GM12878 (cell line): ENCODE data around the gene PPP1R9B. TPM values are rescaled to one million over a fixed set of nuclear protein-coding genes. Genes with fewer than 3 reads are reported as not detected.

Experiments used
- ATAC-seq: fragments of 200-7000 bp; cut with Tn5 transposase; 3 replicates; pipeline ENCODE4 v1.9.1; 2020; ENCODE audit warnings: mild to moderate bottlenecking, moderate library complexity
- BruUV-seq: library from RNA; stranded (reverse); fragments of 400-500 nt; replicated peaks from 2 replicates; lab custom pipeline; 2021; lab: Mats Ljungman, UMichigan
- CTCF ChIA-PET: fragments of 300-600 bp; sonication (Branson Sonifier 250); formaldehyde crosslinking; extraction: SDS; loops from one replicate; lab custom pipeline; 2021; ENCODE audit warnings: inconsistent platforms; lab: Yijun Ruan, JAX
- POLR2A ChIA-PET: fragments of 350-600 bp; formaldehyde crosslinking; extraction: SDS; loops from one replicate; lab custom pipeline; 2021; ENCODE audit warnings: inconsistent platforms; lab: Charles Lee
- RAD21 ChIA-PET: fragments of 300-600 bp; sonication (Branson Sonifier 250); formaldehyde crosslinking; loops from one replicate; lab custom pipeline; 2023; ENCODE audit warnings: antibody characterized with exemption; ENCODE audit not compliant: unreplicated experiment; lab: Charles Lee
- SMC1A ChIA-PET: fragments of 300-600 bp; sonication (Branson Sonifier 250); formaldehyde crosslinking; loops from one replicate; lab custom pipeline; 2023; ENCODE audit not compliant: unreplicated experiment, uncharacterized antibody; lab: Charles Lee
- DNase-seq: peaks from one replicate; pipeline ENCODE4 v3.0.0-alpha.2; 2011; ENCODE audit warnings: low read depth, low spot score
- FAIRE-seq: peaks from 3 replicates; lab custom pipeline; 2011; peaks lifted over from hg19 to GRCh38; lab: Jason Lieb, UNC
- H2AFZ ChIP-seq: 2 replicates; pipeline ENCODE4 v1.6.0; 2011; ENCODE audit warnings: low read depth, low read length, control low read depth; ENCODE audit not compliant: control insufficient read depth
- H3K27ac ChIP-seq: 2 replicates; pipeline ENCODE4 v1.5.1; 2011; ENCODE audit warnings: control low read depth; ENCODE audit not compliant: control insufficient read depth, insufficient read depth
- H3K27me3 ChIP-seq, 2 experiments: replicated peaks in 1 of 2; 2 replicates each; pipeline versions ENCODE4 v1.6.0 to v1.6.1; 2011; ENCODE audit warnings: low read length in 1 of 2; ENCODE audit not compliant: control insufficient read depth in 2 of 2, insufficient read depth in 2 of 2
- H3K36me3 ChIP-seq, 2 experiments: 2 replicates each; pipeline ENCODE4 v1.5.1; 2011; ENCODE audit warnings: low read length in 1 of 2; ENCODE audit not compliant: control insufficient read depth in 2 of 2, insufficient read depth in 2 of 2
- H3K4me1 ChIP-seq: 2 replicates; pipeline ENCODE4 v1.6.1; 2011; ENCODE audit warnings: mild to moderate bottlenecking, low read length, moderate library complexity, mixed read lengths; ENCODE audit not compliant: control insufficient read depth, insufficient read depth
- H3K4me2 ChIP-seq: 2 replicates; pipeline ENCODE4 v1.6.0; 2011; ENCODE audit warnings: control low read depth; ENCODE audit not compliant: control insufficient read depth, insufficient read depth
- H3K4me3 ChIP-seq: fragments of 200-600 bp; sonication (generic); 2 replicates; pipeline ENCODE4 v1.5.1; 2016
- H3K79me2 ChIP-seq: 2 replicates; pipeline ENCODE4 v1.6.0; 2011; ENCODE audit warnings: low read length; ENCODE audit not compliant: control insufficient read depth, insufficient read depth
- H3K9ac ChIP-seq: 2 replicates; pipeline ENCODE4 v1.8.0; 2011; ENCODE audit warnings: low read length, control low read depth, mixed read lengths; ENCODE audit not compliant: control insufficient read depth, insufficient read depth
- H3K9me3 ChIP-seq: replicated peaks from 3 replicates; pipeline ENCODE4 v1.5.1; 2011; ENCODE audit warnings: mild to moderate bottlenecking, low read length; ENCODE audit not compliant: control insufficient read depth, insufficient read depth
- H4K20me1 ChIP-seq: 2 replicates; pipeline ENCODE4 v1.6.0; 2011; ENCODE audit not compliant: control insufficient read depth, insufficient read depth
- BRCA1 ChIP-seq: IDR thresholded peaks from 2 replicates; pipeline ENCODE4 v1.6.1; 2011; ENCODE audit warnings: low read depth, low read length, improper control_type of control experiment
- CREB1 ChIP-seq: IDR thresholded peaks from 2 replicates; pipeline ENCODE4 v1.6.1; 2012; ENCODE audit warnings: low read depth, mild to moderate bottlenecking, inconsistent platforms
- DPF2 ChIP-seq: fragments of 450-650 bp; IDR thresholded peaks from 2 replicates; pipeline ENCODE4 v1.6.1; 2017; ENCODE audit warnings: mild to moderate bottlenecking
- GABPA ChIP-seq: IDR thresholded peaks from 2 replicates; pipeline ENCODE4 v1.6.1; 2014; ENCODE audit warnings: antibody characterized with exemption, low read depth, mild to moderate bottlenecking, inconsistent platforms
- GATAD2B ChIP-seq: fragments of 450-650 bp; conservative IDR thresholded peaks from 2 replicates; pipeline ENCODE4 v1.6.1; 2017; ENCODE audit warnings: low read depth, mild to moderate bottlenecking, moderate library complexity
- HCFC1 ChIP-seq: fragments of 150-350 bp; IDR thresholded peaks from 2 replicates; pipeline ENCODE4 v1.6.1; 2014; ENCODE audit warnings: low read length
- NFYB ChIP-seq: IDR thresholded peaks from 2 replicates; pipeline ENCODE4 v1.6.1; 2011; ENCODE audit warnings: low read depth, mild to moderate bottlenecking, low read length, improper control_type of control experiment, moderate library complexity; ENCODE audit not compliant: insufficient read depth
- NKRF ChIP-seq: fragments of 450-650 bp; conservative IDR thresholded peaks from 2 replicates; pipeline ENCODE4 v1.6.1; 2017; ENCODE audit warnings: mild to moderate bottlenecking, moderate library complexity
- NR2C2 ChIP-seq: IDR thresholded peaks from 2 replicates; pipeline ENCODE4 v1.6.1; 2011; ENCODE audit warnings: borderline replicate concordance, low read depth; ENCODE audit not compliant: control insufficient read depth, insufficient read length
- PAX5 ChIP-seq: IDR thresholded peaks from 2 replicates; pipeline ENCODE4 v1.6.1; 2011; ENCODE audit warnings: low read depth, low read length, borderline replicate concordance
- RELB ChIP-seq: fragments of 450-650 bp; IDR thresholded peaks from 2 replicates; pipeline ENCODE4 v1.6.1; 2017; ENCODE audit warnings: low read depth, mild to moderate bottlenecking, moderate library complexity
- SPI1 ChIP-seq: IDR thresholded peaks from 2 replicates; pipeline ENCODE4 v1.6.1; 2011; ENCODE audit warnings: low read depth, mild to moderate bottlenecking, low read length, moderate library complexity, borderline replicate concordance; ENCODE audit not compliant: insufficient read depth
- SUPT20H ChIP-seq: IDR thresholded peaks from 2 replicates; pipeline ENCODE4 v1.6.1; 2011; ENCODE audit warnings: low read depth, mild to moderate bottlenecking, low read length, moderate library complexity, borderline replicate concordance; ENCODE audit not compliant: control insufficient read depth
- TCF7 ChIP-seq: IDR thresholded peaks from 2 replicates; pipeline ENCODE4 v1.6.1; 2014; ENCODE audit warnings: antibody characterized with exemption, borderline replicate concordance
- YBX1 ChIP-seq: fragments of 450-650 bp; IDR thresholded peaks from 2 replicates; pipeline ENCODE4 v1.6.1; 2016; ENCODE audit warnings: antibody characterized with exemption
- WGBS: methylation state at CpG from one replicate; pipeline ENCODE4 v1.1.6; 2016; ENCODE audit warnings: low lambda C conversion rate; ENCODE audit not compliant: insufficient replicate concordance, insufficient coverage; ENCODE audit errors: missing lambda C conversion rate; 5-methylcytosine and 5-hydroxymethylcytosine counted together
- in situ Hi-C: fragments of 300-500 bp; cut with MboI; formaldehyde crosslinking; loops from 9 replicates; pipeline ENCODE4 v1.14.3; 2018; ENCODE audit warnings: mixed read lengths
- intact Hi-C: fragments of 100-400 bp; cut with micrococcal nuclease; formaldehyde crosslinking; loops from one replicate; pipeline ENCODE4 v1.14.2; 2022; ENCODE audit not compliant: unreplicated experiment
- polyA plus RNA-seq, 11 experiments: library from polyadenylated mRNA; depleted of rRNA in 4 of 11; unstranded in 6 of 11; stranded (reverse) in 5 of 11; fragments of >200 nt; fragmentation: Nextera tagmentation in 4 of 11; fragmentation: Illumina TruSeq in 1 of 11; extraction: Ambion mirVana in 4 of 11; extraction: Trizol in 1 of 11; gene quantifications; 1 replicate in 1 of 11; 2 replicates in 10 of 11; pipeline versions ENCODE4 v1.2.1 to v1.2.3, GENCODE V29; 2011 to 2016; ENCODE audit warnings: inconsistent platforms in 2 of 11, missing spikeins in 2 of 11, low read depth in 1 of 11
- total RNA-seq, 4 experiments: library from RNA; depleted of rRNA in 3 of 4; stranded (reverse); fragments of >200 nt in 3 of 4; fragmentation: Illumina TruSeq in 1 of 4; extraction: Trizol in 1 of 4; gene quantifications; 2 replicates each; pipeline versions ENCODE4 v1.2.1 to v1.2.3, GENCODE V29; 2013 to 2021
- TF ChIP-seq, protein P1 (sequence below): fragments of 450-650 bp; IDR thresholded peaks from 2 replicates; pipeline ENCODE4 v1.6.1; 2016; ENCODE audit warnings: mild to moderate bottlenecking

Gene PPP1R9B
- total and polyA plus RNA-seq, 10 of the 15 experiments (the other 5 are each of a cell fraction or from before 2014, with no cell fraction given): 0.20 to 107 (median 37.5) TPM

DNA sequence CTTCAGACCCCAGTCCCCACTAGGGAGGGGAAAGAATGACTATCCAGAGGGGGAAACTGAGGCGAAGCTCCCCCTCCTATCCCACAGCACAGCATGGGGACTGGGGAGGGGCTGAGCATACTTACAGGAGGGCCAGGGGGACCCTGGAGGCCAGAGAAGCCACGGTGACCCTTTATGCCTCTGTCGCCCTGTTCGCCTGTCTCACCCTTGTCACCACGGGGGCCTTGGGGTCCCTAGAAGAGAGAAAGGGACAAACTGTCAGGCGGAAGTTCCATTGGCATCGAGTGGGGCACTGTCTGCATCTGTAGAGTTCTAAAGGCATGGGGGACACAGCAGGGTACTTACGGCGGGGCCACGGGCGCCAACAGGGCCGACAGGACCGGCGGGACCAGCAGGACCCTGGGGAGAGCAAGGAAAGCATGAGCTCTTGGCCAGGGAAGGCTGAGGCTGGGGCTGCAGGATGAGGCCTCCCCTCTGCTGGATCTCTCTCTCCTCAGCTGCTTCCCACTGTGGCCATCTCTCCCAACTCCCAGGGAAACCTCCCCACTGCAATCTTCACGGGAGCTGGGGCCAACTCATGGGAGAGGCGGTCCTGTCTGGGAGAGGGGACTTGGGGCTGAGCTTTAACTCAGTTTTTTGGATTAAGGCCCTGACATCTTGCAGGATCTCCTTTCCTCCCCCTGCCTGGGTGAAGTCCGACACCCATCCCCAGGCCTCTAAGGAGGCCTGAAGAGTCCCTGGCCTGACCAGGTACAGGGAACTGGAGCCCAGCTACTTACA is 37.5 kb upstream of the PPP1R9B start:
- SMC1A ChIA-PET: interaction anchor here (0.5 to 1.9 kb wide), 3 partner anchors 10 to 18 kb away, joined by 3 to 7 read pairs (median 7); no protein-coding TSS in a partner anchor
- no peak for TF ChIP-seq SPI1
- no peak for TF ChIP-seq RELB
- no peak for TF ChIP-seq YBX1
- TF ChIP-seq SUPT20H: no peak
- TF ChIP-seq, protein P1, sequence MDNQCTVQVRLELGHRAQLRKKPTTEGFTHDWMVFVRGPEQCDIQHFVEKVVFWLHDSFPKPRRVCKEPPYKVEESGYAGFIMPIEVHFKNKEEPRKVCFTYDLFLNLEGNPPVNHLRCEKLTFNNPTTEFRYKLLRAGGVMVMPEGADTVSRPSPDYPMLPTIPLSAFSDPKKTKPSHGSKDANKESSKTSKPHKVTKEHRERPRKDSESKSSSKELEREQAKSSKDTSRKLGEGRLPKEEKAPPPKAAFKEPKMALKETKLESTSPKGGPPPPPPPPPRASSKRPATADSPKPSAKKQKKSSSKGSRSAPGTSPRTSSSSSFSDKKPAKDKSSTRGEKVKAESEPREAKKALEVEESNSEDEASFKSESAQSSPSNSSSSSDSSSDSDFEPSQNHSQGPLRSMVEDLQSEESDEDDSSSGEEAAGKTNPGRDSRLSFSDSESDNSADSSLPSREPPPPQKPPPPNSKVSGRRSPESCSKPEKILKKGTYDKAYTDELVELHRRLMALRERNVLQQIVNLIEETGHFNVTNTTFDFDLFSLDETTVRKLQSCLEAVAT: no peak
- no peak for TF ChIP-seq NKRF
- no peak for TF ChIP-seq GABPA
- TF ChIP-seq HCFC1: no peak
- no peak for TF ChIP-seq NFYB
- TF ChIP-seq GATAD2B: no peak
- TF ChIP-seq PAX5: no peak
- no peak for TF ChIP-seq DPF2
- TF ChIP-seq TCF7: no peak
- no peak for TF ChIP-seq CREB1
- TF ChIP-seq NR2C2: no peak
- TF ChIP-seq BRCA1: no peak

More for the DNA sequence above, 37.5 kb upstream of the PPP1R9B start:
- H3K9me3 ChIP-seq: no peaks in the 10 kb centered on the region
- RAD21 ChIA-PET: interaction anchor here (0.9 to 1.9 kb wide), 2 partner anchors 19 to 24 kb away, joined by 5 to 9 read pairs; no protein-coding TSS in a partner anchor
- intact Hi-C loops: no loop called here
- in situ Hi-C loops: no loop called here
- H3K4me3 ChIP-seq: no peak overlapping the region
- no peaks in the 10 kb centered on the region for H3K27me3 ChIP-seq
- ATAC-seq (no peak), DNase-seq (no peak), FAIRE-seq (no peak)
- POLR2A ChIA-PET: interaction anchor here (0.6 to 1.2 kb wide), 2 partner anchors 39 to 47 kb away, joined by 3 read pairs; no protein-coding TSS in a partner anchor
- no TSS peak for BruUV-seq
- peaks cover 0 to 6% of the 10 kb centered on the region in 2 experiments; a peak in 2 of 4 replicates for H3K36me3 ChIP-seq
- CTCF ChIA-PET: interaction anchor here (0.9 to 3.5 kb wide), 4 partner anchors 9 to 18 kb away, joined by 4 to 26 read pairs (median 8); no protein-coding TSS in a partner anchor
- H3K9ac ChIP-seq: no peak overlapping the region
- H4K20me1 ChIP-seq: no peaks in the 10 kb centered on the region
- no peak overlapping the region for H3K4me2 ChIP-seq
- H3K4me1 ChIP-seq: peaks cover 33% of the 10 kb centered on the region
- 55% methylated on average over 17 of the region's 17 CpGs for WGBS
- H3K79me2 ChIP-seq: no peaks in the 10 kb centered on the region; the same call in 1 of the 2 replicates
- no peak overlapping the region for H3K27ac ChIP-seq
- H2AFZ ChIP-seq: no peak overlapping the region
